ENCODE data around the gene GYS1. TPM values are rescaled to one million over a fixed set of nuclear protein-coding genes. Genes with fewer than 3 reads are reported as not detected.
"Not testable (repeated sequence)": the region's sequence is repeated elsewhere in the genome, so short reads cannot be mapped to it uniquely, and the experiment has no call there.

GYS1 gene
- total RNA-seq, 2 donors from 2014 or later = 50.8 to 99.9 TPM

GRCh38 chr19:49022116-49022515, 29.0 kb upstream of the GYS1 start:
- H3K27ac Mint-ChIP-seq = no peak overlapping the region
- no peak for ATAC-seq (replicated peaks)

GRCh38 chr19:49020931-49021895, 28.1 kb upstream of the GYS1 start:
- Mint-ChIP-seq H3K4me1 (peaks cover 15% of the 10 kb centered on the region), H3K27ac (no peak overlapping the region), H3K27me3 (peaks cover 4% of the 10 kb centered on the region), H3K9me3 (no peaks in the 10 kb centered on the region), H3K4me3 (peak overlapping the region; percentile 94), H3K36me3 (ENCODE audit: low read depth) (no peaks in the 10 kb centered on the region)
- peak; percentile 58 for ATAC-seq (replicated peaks)

More at GRCh38 chr19:49022116-49022515, 29.0 kb upstream of the GYS1 start:
- peaks cover 4% of the 10 kb centered on the region for H3K27me3 Mint-ChIP-seq
- no peaks in the 10 kb centered on the region for H3K36me3 Mint-ChIP-seq (ENCODE audit: low read depth)
- no peak overlapping the region for H3K4me3 Mint-ChIP-seq
- no peaks in the 10 kb centered on the region for H3K9me3 Mint-ChIP-seq
- peaks cover 15% of the 10 kb centered on the region for H3K4me1 Mint-ChIP-seq

GRCh38 chr19:49020342-49020741, 27.2 kb upstream of the GYS1 start:
- peak overlapping the region; percentile 94 for H3K4me3 Mint-ChIP-seq
- H3K27me3 Mint-ChIP-seq = peaks cover 4% of the 10 kb centered on the region
- no peak overlapping the region for H3K27ac Mint-ChIP-seq
- H3K4me1 Mint-ChIP-seq = peaks cover 15% of the 10 kb centered on the region
- H3K36me3 Mint-ChIP-seq (ENCODE audit: low read depth) = no peaks in the 10 kb centered on the region
- no peaks in the 10 kb centered on the region for H3K9me3 Mint-ChIP-seq
- no peak for ATAC-seq (replicated peaks)

- Mint-ChIP-seq H3K27ac (peak overlapping the region; percentile 90), H3K4me1 (peaks cover 15% of the 10 kb centered on the region), H3K36me3 (ENCODE audit: low read depth) (peaks cover 7% of the 10 kb centered on the region), H3K9me3 (no peaks in the 10 kb centered on the region), H3K4me3 (peak overlapping the region; percentile 94), H3K27me3 (peaks cover 4% of the 10 kb centered on the region)
- peak; percentile 63 for ATAC-seq (replicated peaks)
These were observed 26.3 kb upstream of the GYS1 start for GRCh38 chr19:49019242-49019932.

GRCh38 chr19:49018388-49019241, 25.5 kb upstream of the GYS1 start:
- peaks cover 12% of the 10 kb centered on the region for H3K36me3 Mint-ChIP-seq (ENCODE audit: low read depth)
- H3K4me3 Mint-ChIP-seq = peak overlapping the region; percentile 94
- peak; percentile 11 for ATAC-seq (replicated peaks)
- H3K4me1 Mint-ChIP-seq = peaks cover 15% of the 10 kb centered on the region
- H3K9me3 Mint-ChIP-seq, H3K27me3 Mint-ChIP-seq: not testable (repeated sequence)
- H3K27ac Mint-ChIP-seq = peak overlapping the region; percentile 90

- H3K4me3 Mint-ChIP-seq = peak overlapping the region; percentile 94
- peaks cover 4% of the 10 kb centered on the region for H3K27me3 Mint-ChIP-seq
- no peak overlapping the region for H3K27ac Mint-ChIP-seq
- peaks cover 19% of the 10 kb centered on the region for H3K36me3 Mint-ChIP-seq (ENCODE audit: low read depth)
- no peaks in the 10 kb centered on the region for H3K9me3 Mint-ChIP-seq
- peak; percentile 59 for ATAC-seq (replicated peaks)
- peaks cover 15% of the 10 kb centered on the region for H3K4me1 Mint-ChIP-seq
These were observed 24.7 kb upstream of the GYS1 start for GRCh38 chr19:49017666-49018351.

GRCh38 chr19:49017041-49017665, 24.0 kb upstream of the GYS1 start, which contains the start of gene LHB:
TSS of gene LHB (minus strand) at chr19:49017091. CDS start at chr19:49017081, 10 bp downstream.
- no peaks in the 10 kb centered on the region for H3K9me3 Mint-ChIP-seq
- H3K4me1 Mint-ChIP-seq = peaks cover 15% of the 10 kb centered on the region
- H3K36me3 Mint-ChIP-seq (ENCODE audit: low read depth) = peaks cover 26% of the 10 kb centered on the region
- H3K27me3 Mint-ChIP-seq = peaks cover 4% of the 10 kb centered on the region
- ATAC-seq (replicated peaks) = no peak
- H3K4me3 Mint-ChIP-seq = peak within 1 kb of the TSS; percentile 94
- H3K27ac Mint-ChIP-seq = no peak within 1 kb of the TSS

- H3K27me3 Mint-ChIP-seq = peaks cover 4% of the 10 kb centered on the region
- peaks cover 31% of the 10 kb centered on the region for H3K36me3 Mint-ChIP-seq (ENCODE audit: low read depth)
- ATAC-seq (replicated peaks) = no peak
- peaks cover 11% of the 10 kb centered on the region for H3K4me1 Mint-ChIP-seq
- no peak overlapping the region for H3K4me3 Mint-ChIP-seq
- no peak overlapping the region for H3K27ac Mint-ChIP-seq
- no peaks in the 10 kb centered on the region for H3K9me3 Mint-ChIP-seq
These were observed 23.1 kb upstream of the GYS1 start for GRCh38 chr19:49016067-49016839.

- no peak for ATAC-seq (replicated peaks)
These were observed 21.8 kb upstream of the GYS1 start for GRCh38 chr19:49014870-49015255.

GRCh38 chr19:49014123-49014869, 21.2 kb upstream of the GYS1 start:
- Mint-ChIP-seq H3K4me1 (peaks cover 5% of the 10 kb centered on the region), H3K27me3 (peaks cover 3% of the 10 kb centered on the region), H3K27ac (no peak overlapping the region), H3K36me3 (ENCODE audit: low read depth) (peaks cover 50% of the 10 kb centered on the region), H3K4me3 (no peak overlapping the region), H3K9me3 (no peaks in the 10 kb centered on the region)
- ATAC-seq (replicated peaks) = no peak

More at GRCh38 chr19:49014870-49015255, 21.8 kb upstream of the GYS1 start:
- Mint-ChIP-seq H3K27me3 (peaks cover 4% of the 10 kb centered on the region), H3K9me3 (no peaks in the 10 kb centered on the region), H3K4me1 (peaks cover 7% of the 10 kb centered on the region), H3K36me3 (ENCODE audit: low read depth) (peaks cover 45% of the 10 kb centered on the region), H3K4me3 (no peak overlapping the region), H3K27ac (no peak overlapping the region)

GRCh38 chr19:49011194-49011593, 18.1 kb upstream of the GYS1 start:
- H3K36me3 Mint-ChIP-seq (ENCODE audit: low read depth) = peaks cover 76% of the 10 kb centered on the region
- H3K9me3 Mint-ChIP-seq = no peaks in the 10 kb centered on the region
- H3K4me3 Mint-ChIP-seq = no peak overlapping the region
- H3K27ac Mint-ChIP-seq = no peak overlapping the region
- no peaks in the 10 kb centered on the region for H3K4me1 Mint-ChIP-seq
- ATAC-seq (replicated peaks) = no peak
- no peaks in the 10 kb centered on the region for H3K27me3 Mint-ChIP-seq

- peaks cover 83% of the 10 kb centered on the region for H3K36me3 Mint-ChIP-seq (ENCODE audit: low read depth)
- ATAC-seq (replicated peaks) = no peak
- no peaks in the 10 kb centered on the region for H3K9me3 Mint-ChIP-seq
- H3K4me1 Mint-ChIP-seq = no peaks in the 10 kb centered on the region
- H3K27ac Mint-ChIP-seq = no peak overlapping the region
- no peaks in the 10 kb centered on the region for H3K27me3 Mint-ChIP-seq
- H3K4me3 Mint-ChIP-seq = no peak overlapping the region
These were observed 17.3 kb upstream of the GYS1 start for GRCh38 chr19:49010453-49010852.
